Aortic smooth muscle cell (primary cell): ENCODE measurements around the gene TEKT1. TPM values are rescaled to one million over a fixed set of nuclear protein-coding genes. Genes with fewer than 3 reads are reported as not detected.

ENCODE experiments used
- total RNA-seq: library from RNA; depleted of rRNA; stranded (reverse); fragments of >200 nt; gene quantifications from 2 replicates; pipeline ENCODE4 v1.2.3, GENCODE V29; 2014

The TEKT1 gene
- total RNA-seq: not detected in 2 replicates

GRCh38 chr17:6831661-6832263, at the start of gene TEKT1:
TEKT1 (minus strand) TSS chr17:6831729; CDS start chr17:6830376, 1,353 bp downstream.

GRCh38 chr17:6775871-6776405, 55.6 kb downstream of the TEKT1 start, which contains the start of gene FBXO39:
FBXO39 (plus strand) TSS chr17:6776215; CDS start chr17:6779869, 3,654 bp downstream.

GRCh38 chr17:6755731-6756184, 75.8 kb downstream of the TEKT1 start, which contains the start of gene XAF1:
XAF1 (plus strand) TSS chr17:6756046; CDS start chr17:6756079, 33 bp downstream.

Other genes starting within 250 kb of the TEKT1 start
- 9.1 and 12.1 TPM in 2 replicates for gene KIAA0753, start 191.0 kb downstream of the TEKT1 start, total RNA-seq
- 98.9 and 115 TPM in 2 replicates for gene TXNDC17, start 190.7 kb downstream of the TEKT1 start, total RNA-seq
- gene MED31, start 180.1 kb downstream of the TEKT1 start, total RNA-seq: 9.8 and 10.1 TPM in 2 replicates
- 0.37 and 0.40 TPM in 2 replicates for gene C17orf100, start 180.0 kb downstream of the TEKT1 start, total RNA-seq
- gene SLC13A5, start 118.4 kb downstream of the TEKT1 start, total RNA-seq: not detected in 2 replicates
- 26.8 and 31.7 TPM in 2 replicates for gene XAF1, start 75.7 kb downstream of the TEKT1 start, total RNA-seq
- 0.37 and 0.40 TPM in 2 replicates for gene FBXO39, start 55.5 kb downstream of the TEKT1 start, total RNA-seq
- not detected in 2 replicates for gene ALOX12, start 164.3 kb upstream of the TEKT1 start, total RNA-seq
- gene RNASEK, start 180.9 kb upstream of the TEKT1 start, total RNA-seq: 44.5 and 53.0 TPM in 2 replicates
- 3.4 and 7.3 TPM in 2 replicates for gene BCL6B, start 191.3 kb upstream of the TEKT1 start, total RNA-seq
- 0.12 and 0.13 TPM in 2 replicates for gene SLC16A13, start 204.3 kb upstream of the TEKT1 start, total RNA-seq
- not detected in 2 replicates for gene SLC16A11, start 212.4 kb upstream of the TEKT1 start, total RNA-seq
- 0.19 TPM in 1 of 2 replicates, not detected in the other for gene CLEC10A, start 248.5 kb upstream of the TEKT1 start, total RNA-seq